ENCODE results near the gene MYMK. TPM values are rescaled to one million over a fixed set of nuclear protein-coding genes. Genes with fewer than 3 reads are reported as not detected.
A peak's percentile ranks its signal among the peaks of the same experiment; 100 is the strongest.

The MYMK gene
- total and polyA plus RNA-seq, 2 of the 13 experiments (the other 11 are each of a cell fraction or from before 2014, with no cell fraction given), result not detected

- no peak for TF ChIP-seq ZHX1 (CRISPR knock-in tag; IDR thresholded peaks at IDR 0.05; ENCODE audit: low read depth)
- TF ChIP-seq NR1H2 (CRISPR knock-in tag; IDR thresholded peaks at IDR 0.05; ENCODE audit: borderline replicate concordance, low read depth), result no peak
- TF ChIP-seq TERF1 (CRISPR knock-in tag; IDR thresholded peaks at IDR 0.05), result no peak
- TF ChIP-seq ZNF720 (CRISPR knock-in tag; IDR thresholded peaks at IDR 0.05), result no peak
- no peak for TF ChIP-seq JARID2 (CRISPR knock-in tag; IDR thresholded peaks at IDR 0.05; ENCODE audit: insufficient replicate concordance)
- no peak for TF ChIP-seq GATAD1 (CRISPR knock-in tag; IDR thresholded peaks at IDR 0.05)
- TF ChIP-seq LCORL (IDR thresholded peaks at IDR 0.05), result 0 out of 2 replicates have a peak, but pooled peaks have one; percentile 12
- no peak for TF ChIP-seq LCORL (CRISPR knock-in tag; IDR thresholded peaks at IDR 0.05)
Measured at GRCh38 chr9:133511607-133512006, 13.2 kb downstream of the MYMK start (continued).

- CTCF ChIA-PET (ENCODE audit: low intra/inter-chr PET ratio, low total read pairs), result no interaction called here
- BruUV-seq (replicated peaks), result no TSS peak
- TF ChIP-seq KIAA2018 (CRISPR knock-in tag; IDR thresholded peaks at IDR 0.05; ENCODE audit: borderline replicate concordance) (no peak), STAT5B (CRISPR knock-in tag; IDR thresholded peaks at IDR 0.05) (no peak)
Measured at GRCh38 chr9:133510926-133511505, 13.7 kb downstream of the MYMK start.

More at GRCh38 chr9:133510926-133511505, 13.7 kb downstream of the MYMK start:
- in situ Hi-C loops (cut with HindIII; ENCODE audit: extremely low pct_ligation_motif_present, low pct_unique_long_range_greater_than_20kb) (no loop called here), intact Hi-C loops (cut with micrococcal nuclease; ENCODE audit: unreplicated experiment) (no loop called here)
- ATAC-seq (no peak), FAIRE-seq (no peak), DNase-seq (ENCODE audit: low spot score) (no peak)
- no peaks in the 10 kb centered on the region for H3K79me2 ChIP-seq (ENCODE audit: insufficient read depth, low read length)
- H2AFZ ChIP-seq (ENCODE audit: low read length), result no peak overlapping the region
- H3K36me3 ChIP-seq (replicated peaks in 1 of 2; ENCODE audit: control insufficient read depth in 1 of 2, insufficient read depth in 2 of 2, low read length in 2 of 2), result no peaks in the 10 kb centered on the region
- H4K20me1 ChIP-seq (ENCODE audit: insufficient read depth, low read length), result no peaks in the 10 kb centered on the region
- no peak overlapping the region for H3K4me2 ChIP-seq (ENCODE audit: low read depth, low read length)
- WGBS (ENCODE audit: low lambda C conversion rate), result 50% methylated on average over 7 of the region's 27 CpGs
- H3K9me3 ChIP-seq (ENCODE audit: low read length), result no peaks in the 10 kb centered on the region
- H3K27me3 ChIP-seq (ENCODE audit: control insufficient read depth in 1 of 2, insufficient read depth in 2 of 2, low read length in 2 of 2), result peaks cover 3 to 52% of the 10 kb centered on the region in 2 experiments; a peak in 3 of 5 replicates
- no peak overlapping the region for H3K4me3 ChIP-seq (replicated peaks in 1 of 3; ENCODE audit: insufficient read depth in 1 of 3, low read depth in 2 of 3, low read length in 3 of 3)
- POLR2A ChIA-PET, result no interaction called here
- H3K27ac ChIP-seq (ENCODE audit: extremely low read length, insufficient read depth, low read length), result no peak overlapping the region
- no peak overlapping the region for H3K9ac ChIP-seq (ENCODE audit: insufficient read depth, low read depth, low read length)
- peaks cover 64% of the 10 kb centered on the region for H3K4me1 ChIP-seq (ENCODE audit: insufficient read depth, low read length)
